Effector memory CD4-positive, alpha-beta T cell (primary cell): ENCODE measurements around the gene KRT33A.
"Not testable (repeated sequence)": the region's sequence is repeated elsewhere in the genome, so short reads cannot be mapped to it uniquely, and the experiment has no call there.

Experiments
- DNase-seq, 3 donors: peaks; one replicate each; pipeline ENCODE4 v3.0.0-alpha.2; 2020
- H3K27ac ChIP-seq: 2 replicates; pipeline ENCODE4 v1.7.0; 2013; ENCODE audit warnings: mild to moderate bottlenecking, low read length, moderate library complexity; ENCODE audit not compliant: insufficient read depth, poor library complexity, severe bottlenecking
- H3K27me3 ChIP-seq: replicated peaks from 2 replicates; pipeline ENCODE4 v1.7.0; 2013; ENCODE audit warnings: mild to moderate bottlenecking, low read length; ENCODE audit not compliant: insufficient read depth, control insufficient read depth, poor library complexity, severe bottlenecking
- H3K36me3 ChIP-seq: 2 replicates; pipeline ENCODE4 v1.7.0; 2013; ENCODE audit warnings: mild to moderate bottlenecking, low read length, moderate library complexity; ENCODE audit not compliant: control insufficient read depth, insufficient read depth
- H3K4me1 ChIP-seq: 2 replicates; pipeline ENCODE4 v1.7.0; 2013; ENCODE audit warnings: low read length, mild to moderate bottlenecking; ENCODE audit not compliant: control insufficient read depth, insufficient read depth, poor library complexity, severe bottlenecking
- H3K4me3 ChIP-seq: 2 replicates; pipeline ENCODE4 v1.7.0; 2013; ENCODE audit warnings: low read length, low read depth, mild to moderate bottlenecking; ENCODE audit not compliant: insufficient read depth, poor library complexity, severe bottlenecking
- H3K9me3 ChIP-seq: 2 replicates; pipeline ENCODE4 v1.7.0; 2013; ENCODE audit warnings: mild to moderate bottlenecking, low read length, moderate library complexity; ENCODE audit not compliant: control insufficient read depth

KRT33A gene

DNA sequence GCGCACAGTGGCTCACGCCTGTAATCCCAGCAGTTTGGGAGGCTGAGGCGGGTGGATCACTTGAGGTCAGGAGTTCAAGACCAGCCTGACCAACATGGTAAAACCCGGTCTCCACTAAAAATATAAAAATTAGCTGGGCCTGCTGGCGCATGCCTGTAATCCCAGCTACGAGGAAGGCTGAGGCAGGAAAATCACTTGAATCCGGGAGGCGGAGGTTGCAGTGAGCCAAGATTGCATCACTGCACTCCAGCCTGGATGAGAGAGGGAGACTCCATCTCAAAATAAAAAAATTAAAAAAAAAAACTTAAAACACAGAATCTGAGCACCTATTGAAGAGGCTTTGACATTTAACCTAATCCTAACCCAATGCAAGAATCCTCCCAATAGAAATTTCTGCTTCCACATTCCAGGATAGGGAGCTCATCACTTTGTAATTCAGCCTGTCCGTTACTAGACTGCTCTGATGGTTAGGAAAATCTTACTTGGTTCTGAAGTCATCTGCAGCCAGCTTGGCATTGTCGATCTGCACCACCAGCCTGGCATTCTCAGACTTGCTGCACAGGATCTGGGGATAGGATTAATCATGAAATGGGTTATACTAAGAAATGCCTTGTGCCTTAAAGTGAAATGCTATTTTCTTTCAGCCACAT lies 16.9 kb upstream of the KRT33A start:
- no peak for DNase-seq
- H3K36me3 ChIP-seq, result no peaks in the 10 kb centered on the region
- no peak overlapping the region for H3K27ac ChIP-seq
- H3K4me1 ChIP-seq, result no peaks in the 10 kb centered on the region
- H3K27me3 ChIP-seq, result no peaks in the 10 kb centered on the region
- H3K4me3 ChIP-seq, result no peak overlapping the region
- H3K9me3 ChIP-seq, result no peaks in the 10 kb centered on the region

DNA sequence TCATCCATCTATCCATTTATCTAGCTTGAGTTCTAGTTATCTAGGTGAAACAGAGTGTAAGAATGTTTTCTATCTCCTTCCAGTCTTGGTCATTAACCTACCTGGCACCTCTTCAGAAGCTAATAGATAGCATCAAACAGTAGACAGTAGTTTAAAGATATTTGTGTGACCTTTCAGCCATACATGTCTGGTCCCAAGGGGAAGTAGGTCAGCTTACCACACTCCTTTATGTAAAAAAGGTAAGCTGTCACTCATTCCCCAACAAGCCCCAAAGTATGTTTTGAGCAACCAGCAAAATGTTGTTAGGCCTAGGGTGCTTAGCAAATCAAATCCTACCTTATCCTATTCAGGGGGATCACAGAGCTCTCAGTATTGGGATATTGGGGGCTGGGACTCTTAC lies 15.4 kb upstream of the KRT33A start:
- Histone ChIP-seq H3K4me1 (no peaks in the 10 kb centered on the region), H3K9me3 (no peaks in the 10 kb centered on the region), H3K4me3 (no peak overlapping the region), H3K36me3 (no peaks in the 10 kb centered on the region), H3K27me3 (no peaks in the 10 kb centered on the region), H3K27ac (no peak overlapping the region)
- no peak for DNase-seq

DNA sequence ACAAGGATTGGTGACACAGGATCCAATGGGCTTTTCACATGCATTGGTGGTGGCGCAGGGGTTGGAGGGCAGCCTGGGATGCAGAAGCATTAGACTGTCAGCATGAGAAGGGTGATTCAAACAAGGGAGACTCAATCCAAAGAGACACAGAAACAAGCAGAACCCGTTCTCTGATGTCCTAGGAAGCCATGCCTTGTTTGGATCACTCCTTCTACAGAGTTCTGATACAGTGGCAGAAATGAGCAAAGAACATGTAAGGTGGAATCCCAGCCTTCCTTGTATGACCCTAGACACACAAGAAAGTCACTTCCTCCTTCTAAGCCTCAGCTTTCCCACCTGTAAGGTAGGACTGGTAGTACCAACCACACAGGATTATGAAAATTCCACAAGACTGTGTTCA lies 13.3 kb upstream of the KRT33A start:
- H3K36me3 ChIP-seq, result no peaks in the 10 kb centered on the region
- no peaks in the 10 kb centered on the region for H3K4me1 ChIP-seq
- no peaks in the 10 kb centered on the region for H3K27me3 ChIP-seq
- H3K27ac ChIP-seq, result no peak overlapping the region
- H3K4me3 ChIP-seq, result no peak overlapping the region
- no peak for DNase-seq
- H3K9me3 ChIP-seq, result no peaks in the 10 kb centered on the region

- H3K4me3 ChIP-seq, result no peak overlapping the region
- no peak for DNase-seq
- no peaks in the 10 kb centered on the region for H3K36me3 ChIP-seq
- H3K27me3 ChIP-seq, result no peaks in the 10 kb centered on the region
- H3K9me3 ChIP-seq, result no peaks in the 10 kb centered on the region
- H3K27ac ChIP-seq, result no peak overlapping the region
- no peaks in the 10 kb centered on the region for H3K4me1 ChIP-seq
Measured at GRCh38 chr17:41360296-41360995, 9.8 kb upstream of the KRT33A start.

DNA sequence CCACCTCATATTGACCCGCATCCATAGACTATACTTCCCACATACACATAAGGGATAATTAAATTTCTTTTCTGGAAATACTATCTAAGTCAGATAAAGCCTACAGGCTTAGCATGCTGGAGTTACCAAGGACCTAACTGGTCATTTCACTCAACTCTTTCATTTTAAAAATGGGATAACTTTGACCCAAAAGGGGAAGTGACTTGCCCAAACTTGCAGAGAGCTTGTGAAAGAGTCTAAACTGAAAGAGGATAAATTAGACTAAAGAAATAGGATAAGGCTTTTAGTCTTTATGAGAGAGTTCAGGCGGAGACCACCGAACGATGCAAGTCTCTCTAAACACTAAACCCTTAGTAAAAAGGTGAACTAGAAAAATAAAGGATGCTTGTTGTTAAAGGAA lies 3.9 kb upstream of the KRT33A start:
- no peak overlapping the region for H3K27ac ChIP-seq
- peaks cover 7% of the 10 kb centered on the region for H3K4me1 ChIP-seq
- no peaks in the 10 kb centered on the region for H3K9me3 ChIP-seq
- no peaks in the 10 kb centered on the region for H3K27me3 ChIP-seq
- DNase-seq, result no peak
- no peak overlapping the region for H3K4me3 ChIP-seq
- H3K36me3 ChIP-seq, result no peaks in the 10 kb centered on the region

- Histone ChIP-seq H3K27ac (no peak overlapping the region), H3K36me3 (no peaks in the 10 kb centered on the region), H3K27me3 (no peaks in the 10 kb centered on the region), H3K4me3 (no peak overlapping the region), H3K9me3 (no peaks in the 10 kb centered on the region), H3K4me1 (peaks cover 7% of the 10 kb centered on the region)
- no peak for DNase-seq
Measured at GRCh38 chr17:41352597-41353366, 2.2 kb upstream of the KRT33A start.

DNA sequence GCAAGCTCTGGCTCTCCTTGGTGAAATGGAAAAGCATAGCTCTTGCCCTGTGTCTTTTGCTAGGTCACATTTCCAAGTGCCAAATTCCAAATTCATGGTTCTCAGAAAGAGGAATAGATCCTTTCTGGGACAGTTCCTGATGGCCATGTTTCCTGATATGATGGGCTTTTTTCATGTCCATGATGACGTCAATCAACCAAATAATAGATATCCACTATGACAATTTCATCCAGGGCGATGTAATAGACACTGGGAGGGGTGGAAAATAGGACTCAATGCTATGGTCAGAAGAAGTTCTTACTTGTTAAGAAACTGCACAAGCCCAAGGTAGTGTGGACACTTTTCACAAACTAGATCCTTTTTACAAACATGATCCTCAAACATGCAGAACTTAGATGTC lies 549 bp upstream of the KRT33A start:
- no peak overlapping the region for H3K4me3 ChIP-seq
- no peak overlapping the region for H3K27ac ChIP-seq
- H3K27me3 ChIP-seq, result no peaks in the 10 kb centered on the region
- DNase-seq, result no peak
- no peaks in the 10 kb centered on the region for H3K9me3 ChIP-seq
- H3K36me3 ChIP-seq, result no peaks in the 10 kb centered on the region
- peaks cover 7% of the 10 kb centered on the region for H3K4me1 ChIP-seq

- no peak for DNase-seq
- no peaks in the 10 kb centered on the region for H3K27me3 ChIP-seq
- H3K27ac ChIP-seq, result no peak overlapping the region
- peaks cover under 1% of the 10 kb centered on the region for H3K9me3 ChIP-seq
- no peaks in the 10 kb centered on the region for H3K36me3 ChIP-seq
- H3K4me3 ChIP-seq, result no peak overlapping the region
- peaks cover 7% of the 10 kb centered on the region for H3K4me1 ChIP-seq
Measured at GRCh38 chr17:41347869-41348760, 2.5 kb downstream of the KRT33A start.

GRCh38 chr17:41346421-41346820 lies 4.2 kb downstream of the KRT33A start:
- not testable (repeated sequence) for H3K36me3 ChIP-seq, H3K4me3 ChIP-seq, H3K4me1 ChIP-seq, H3K27me3 ChIP-seq, H3K27ac ChIP-seq, DNase-seq, H3K9me3 ChIP-seq
